Non-pigmented ciliary epithelial cell (primary cell): Measurements from ENCODE around the gene SYT15B.
"Not testable (repeated sequence)": the region's sequence is repeated elsewhere in the genome, so short reads cannot be mapped to it uniquely, and the experiment has no call there.

ENCODE experiments used
- DNase-seq: peaks from one replicate; pipeline ENCODE4 v3.0.0-alpha.2; 2010; ENCODE audit warnings: low read depth

SYT15B gene

GRCh38 chr10:47763554-47764175, at the start of gene SYT15B:
TSS of gene SYT15B (minus strand) at chr10:47763592. CDS start at chr10:47762640, 952 bp downstream.
- DNase-seq = not testable (repeated sequence)

GRCh38 chr10:47779590-47779989, 16.2 kb upstream of the SYT15B start:
- DNase-seq = not testable (repeated sequence)

GRCh38 chr10:47775361-47776231, 12.2 kb upstream of the SYT15B start:
- not testable (repeated sequence) for DNase-seq

GRCh38 chr10:47770745-47771144, 7.4 kb upstream of the SYT15B start:
- DNase-seq = not testable (repeated sequence)

GRCh38 chr10:47768578-47769115, 5.3 kb upstream of the SYT15B start:
- not testable (repeated sequence) for DNase-seq

- DNase-seq = not testable (repeated sequence)
Measured at GRCh38 chr10:47768085-47768484, 4.7 kb upstream of the SYT15B start.

GRCh38 chr10:47767236-47767635, 3.8 kb upstream of the SYT15B start:
- DNase-seq = not testable (repeated sequence)

GRCh38 chr10:47765232-47765631, 1.8 kb upstream of the SYT15B start:
- not testable (repeated sequence) for DNase-seq

- not testable (repeated sequence) for DNase-seq
Measured at GRCh38 chr10:47762674-47763553, 478 bp downstream of the SYT15B start.

GRCh38 chr10:47758855-47759254, 4.5 kb downstream of the SYT15B start:
- not testable (repeated sequence) for DNase-seq

- not testable (repeated sequence) for DNase-seq
Measured at GRCh38 chr10:47756169-47756568, 7.2 kb downstream of the SYT15B start.

GRCh38 chr10:47753871-47754270, 9.5 kb downstream of the SYT15B start:
- DNase-seq = not testable (repeated sequence)

- not testable (repeated sequence) for DNase-seq
Measured at GRCh38 chr10:47753176-47753575, 10.2 kb downstream of the SYT15B start.

- not testable (repeated sequence) for DNase-seq
Measured at GRCh38 chr10:47751821-47752220, 11.6 kb downstream of the SYT15B start.

- DNase-seq = not testable (repeated sequence)
Measured at GRCh38 chr10:47750360-47750759, 13.0 kb downstream of the SYT15B start.

GRCh38 chr10:47746780-47747376, 16.5 kb downstream of the SYT15B start:
- DNase-seq = not testable (repeated sequence)

GRCh38 chr10:47744881-47745280, 18.5 kb downstream of the SYT15B start:
- not testable (repeated sequence) for DNase-seq

GRCh38 chr10:47743611-47744550, 19.5 kb downstream of the SYT15B start:
- not testable (repeated sequence) for DNase-seq

GRCh38 chr10:47740868-47741267, 22.5 kb downstream of the SYT15B start:
- not testable (repeated sequence) for DNase-seq

GRCh38 chr10:47730911-47731310, 32.5 kb downstream of the SYT15B start:
- DNase-seq = not testable (repeated sequence)
